ENCODE results near the gene SLC9A3.

The SLC9A3 gene

DNA sequence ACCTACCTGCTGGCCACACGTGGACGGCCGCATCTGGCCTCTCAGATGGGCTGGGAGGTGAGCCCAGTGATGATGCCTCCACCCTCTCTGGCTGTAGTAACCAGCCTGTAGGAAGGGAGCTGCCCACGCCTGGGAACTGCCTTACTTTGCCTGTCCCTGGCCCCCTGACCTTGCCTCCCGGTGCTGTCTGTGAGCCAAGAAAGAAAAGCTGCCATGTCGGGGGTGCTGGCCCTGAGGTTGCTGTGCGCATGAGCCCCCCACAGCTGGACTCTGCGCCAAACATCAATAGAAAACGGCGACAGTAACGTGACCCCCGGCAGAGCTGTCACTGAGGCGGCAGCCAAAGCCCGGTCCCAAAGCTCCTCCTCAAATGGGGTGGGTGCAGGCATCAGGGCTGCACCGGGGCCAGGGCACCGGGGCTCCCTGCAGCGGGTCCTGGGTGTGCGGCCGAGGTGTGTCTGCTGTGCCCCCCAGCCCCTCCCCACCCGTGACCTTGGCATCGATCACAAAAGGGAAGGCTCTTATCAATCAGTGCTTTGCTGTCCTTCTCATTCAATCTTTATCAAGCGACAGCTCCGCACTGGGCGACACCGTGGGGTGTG lies 15.3 kb upstream of the SLC9A3 start:
- DNase-seq (no peak), ATAC-seq (replicated peaks) (no peak)
- no peak overlapping the region for H3K27ac Mint-ChIP-seq
- peaks cover 27 to 45% of the 10 kb centered on the region in 2 donors for H3K4me1 Mint-ChIP-seq
- no peaks in the 10 kb centered on the region for H3K9me3 Mint-ChIP-seq
- peaks cover 50 to 80% of the 10 kb centered on the region in 2 donors for H3K27me3 Mint-ChIP-seq
- H3K36me3 Mint-ChIP-seq, result no peaks in the 10 kb centered on the region
- no peak overlapping the region for H3K4me3 Mint-ChIP-seq

DNA sequence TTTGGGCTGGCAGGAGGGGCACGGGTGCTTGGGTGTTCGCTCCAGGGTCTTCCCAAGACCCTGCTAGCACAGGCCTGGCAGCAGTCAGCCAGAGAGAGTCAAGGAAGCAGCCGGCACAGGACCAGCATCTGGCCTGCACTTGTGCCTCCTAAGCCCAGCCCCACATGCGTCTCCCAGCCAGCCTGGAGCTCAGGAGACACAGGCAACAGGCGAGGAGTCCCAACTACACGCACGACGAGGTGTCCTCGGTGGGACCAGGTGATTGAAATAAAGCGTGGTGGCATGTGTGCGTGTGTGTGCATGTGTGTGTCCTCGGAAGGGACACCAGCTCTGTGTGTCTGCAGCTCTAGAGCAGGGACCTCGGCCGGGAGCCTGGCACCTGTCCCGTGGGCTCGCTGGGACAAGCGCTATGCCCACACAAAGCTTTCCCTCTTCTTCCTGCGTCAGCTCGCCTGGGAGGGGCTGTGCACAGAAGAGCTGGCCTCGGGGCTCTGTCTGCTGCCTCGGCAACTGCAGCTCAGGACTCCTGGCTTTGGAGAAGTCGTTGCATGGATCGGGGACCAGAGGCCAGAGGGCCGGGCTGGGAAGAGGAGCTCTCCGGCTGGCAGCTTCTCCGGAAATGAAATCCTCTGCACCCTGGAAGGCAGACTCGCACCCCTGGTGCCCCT lies 14.7 kb upstream of the SLC9A3 start:
- Mint-ChIP-seq H3K4me3 (no peak overlapping the region), H3K9me3 (no peaks in the 10 kb centered on the region), H3K4me1 (peaks cover 25 to 38% of the 10 kb centered on the region in 2 donors), H3K27ac (no peak overlapping the region), H3K27me3 (peaks cover 53 to 86% of the 10 kb centered on the region in 2 donors), H3K36me3 (no peaks in the 10 kb centered on the region)
- no peak for ATAC-seq (replicated peaks)
- DNase-seq, result no peak

DNA sequence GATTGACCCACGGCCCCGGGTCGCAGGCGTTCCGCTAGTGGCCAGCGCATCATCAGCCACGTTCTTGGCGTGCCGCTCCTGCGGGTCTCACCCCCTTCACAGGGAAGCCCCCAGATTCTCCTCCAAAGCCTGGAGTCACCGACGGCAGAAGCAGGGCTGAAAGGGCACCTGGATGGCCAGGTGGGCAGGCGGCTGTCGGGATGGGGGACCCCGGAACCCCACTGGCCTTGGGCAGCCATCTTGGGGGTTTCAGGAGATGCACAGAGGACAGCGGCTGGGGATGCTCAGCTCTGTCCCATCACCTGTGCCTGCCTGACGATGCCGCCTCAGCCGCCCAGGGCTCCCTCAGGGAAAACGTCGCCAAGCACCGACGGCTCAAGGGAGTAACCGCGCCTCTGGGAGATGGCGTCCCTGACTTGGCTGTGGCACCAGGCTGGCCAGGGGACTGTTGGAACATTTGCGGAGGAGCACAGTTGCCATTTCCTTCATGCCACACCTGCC lies 14.1 kb upstream of the SLC9A3 start:
- H3K36me3 Mint-ChIP-seq, result no peaks in the 10 kb centered on the region
- H3K27me3 Mint-ChIP-seq, result peaks cover 57 to 93% of the 10 kb centered on the region in 2 donors
- DNase-seq (no peak), ATAC-seq (replicated peaks) (no peak)
- no peaks in the 10 kb centered on the region for H3K9me3 Mint-ChIP-seq
- no peak overlapping the region for H3K4me3 Mint-ChIP-seq
- H3K27ac Mint-ChIP-seq, result no peak overlapping the region
- peaks cover 19 to 32% of the 10 kb centered on the region in 2 donors for H3K4me1 Mint-ChIP-seq

DNA sequence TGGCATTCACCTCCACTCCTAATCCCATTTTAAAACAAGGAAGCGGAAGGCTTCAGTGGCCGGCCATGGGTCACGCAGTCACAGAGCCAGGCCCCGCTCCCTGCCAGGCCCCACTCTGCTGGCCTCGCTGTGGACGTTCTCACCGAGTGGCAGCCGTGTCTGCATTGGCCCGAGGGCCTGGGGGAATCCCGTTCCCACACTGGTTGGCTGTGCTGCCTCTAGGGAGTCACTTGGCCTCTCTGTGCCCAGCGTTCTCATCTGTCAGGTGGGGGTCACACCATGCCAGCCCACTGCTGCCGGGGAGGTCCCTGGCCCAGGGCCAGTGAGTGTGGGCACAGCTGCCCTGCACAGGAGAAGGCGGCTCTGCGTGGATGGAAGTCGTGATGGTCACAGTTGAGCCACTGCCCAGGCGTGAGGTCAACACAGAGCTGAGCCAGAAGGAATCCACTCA lies 13.4 kb upstream of the SLC9A3 start:
- no peak overlapping the region for H3K27ac Mint-ChIP-seq
- DNase-seq (no peak), ATAC-seq (replicated peaks) (no peak)
- no peaks in the 10 kb centered on the region for H3K36me3 Mint-ChIP-seq
- no peak overlapping the region for H3K4me3 Mint-ChIP-seq
- no peaks in the 10 kb centered on the region for H3K9me3 Mint-ChIP-seq
- H3K27me3 Mint-ChIP-seq, result peaks cover 58 to 97% of the 10 kb centered on the region in 2 donors
- H3K4me1 Mint-ChIP-seq, result peaks cover 13 to 25% of the 10 kb centered on the region in 2 donors

GRCh38 chr5:537098-537497 lies 12.8 kb upstream of the SLC9A3 start:
- no peak overlapping the region for H3K4me3 Mint-ChIP-seq
- H3K27me3 Mint-ChIP-seq, result peaks cover 53 to 96% of the 10 kb centered on the region in 2 donors
- no peaks in the 10 kb centered on the region for H3K36me3 Mint-ChIP-seq
- H3K4me1 Mint-ChIP-seq, result peaks cover 10 to 20% of the 10 kb centered on the region in 2 donors
- ATAC-seq (replicated peaks) (no peak), DNase-seq (no peak)
- no peak overlapping the region for H3K27ac Mint-ChIP-seq
- H3K9me3 Mint-ChIP-seq, result no peaks in the 10 kb centered on the region

GRCh38 chr5:535846-536698 lies 11.8 kb upstream of the SLC9A3 start:
- no peak for DNase-seq
- H3K4me1 Mint-ChIP-seq, result peaks cover 13 to 21% of the 10 kb centered on the region in 2 donors
- no peak overlapping the region for H3K27ac Mint-ChIP-seq
- peaks cover 56 to 93% of the 10 kb centered on the region in 2 donors for H3K27me3 Mint-ChIP-seq
- no peaks in the 10 kb centered on the region for H3K36me3 Mint-ChIP-seq
- no peak for ATAC-seq (replicated peaks)
- H3K4me3 Mint-ChIP-seq, result no peak overlapping the region
- H3K9me3 Mint-ChIP-seq, result no peaks in the 10 kb centered on the region

GRCh38 chr5:534743-535671 lies 10.8 kb upstream of the SLC9A3 start:
- H3K4me1 Mint-ChIP-seq, result peaks cover 19 to 25% of the 10 kb centered on the region in 2 donors
- no peak overlapping the region for H3K27ac Mint-ChIP-seq
- no peak overlapping the region for H3K4me3 Mint-ChIP-seq
- peaks cover 52 to 88% of the 10 kb centered on the region in 2 donors for H3K27me3 Mint-ChIP-seq
- H3K36me3 Mint-ChIP-seq, result no peaks in the 10 kb centered on the region
- no peaks in the 10 kb centered on the region for H3K9me3 Mint-ChIP-seq
- DNase-seq (no peak), ATAC-seq (replicated peaks) (no peak)

DNA sequence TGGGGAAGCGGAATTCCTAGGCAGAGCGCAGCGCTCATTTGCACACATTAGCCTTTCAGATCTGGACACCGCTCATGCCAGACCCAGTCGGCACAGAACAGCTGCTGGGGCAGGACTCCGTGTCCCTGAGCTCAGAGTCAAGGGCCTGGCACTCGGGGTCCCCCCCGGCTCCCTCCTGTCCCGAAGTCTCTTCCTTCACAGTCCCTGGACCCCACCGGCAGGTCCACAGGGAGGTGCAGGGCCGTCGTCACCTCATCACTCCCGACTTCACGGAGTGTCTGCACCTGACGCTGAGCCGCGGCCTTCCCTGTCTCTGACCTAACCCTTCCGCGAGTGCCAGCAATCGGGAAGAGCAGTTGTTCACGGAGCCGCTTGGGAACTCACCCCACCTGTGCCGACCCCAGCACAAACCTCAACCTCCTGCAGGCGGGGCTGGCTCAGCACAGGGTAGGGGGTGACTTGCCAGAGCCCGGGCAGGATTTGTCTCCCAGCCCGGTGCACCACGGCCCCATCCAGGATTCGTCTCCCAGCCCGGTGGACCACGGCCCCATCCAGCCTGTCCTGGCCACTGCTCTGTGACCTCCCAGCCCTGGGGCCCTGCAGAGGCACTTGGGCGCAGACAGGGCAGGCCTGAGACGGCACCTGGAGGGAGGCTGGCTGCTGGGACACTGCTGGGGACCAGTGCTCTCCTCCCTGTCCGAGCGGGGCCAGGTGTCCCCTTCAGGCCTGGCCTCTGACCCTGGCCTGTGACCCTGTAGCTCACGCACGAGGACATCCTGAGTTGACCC lies 9.9 kb upstream of the SLC9A3 start:
- DNase-seq (no peak), ATAC-seq (replicated peaks) (no peak)
- Mint-ChIP-seq H3K27ac (no peak overlapping the region), H3K27me3 (peaks cover 56 to 84% of the 10 kb centered on the region in 2 donors), H3K4me1 (peaks cover 25 to 34% of the 10 kb centered on the region in 2 donors), H3K9me3 (no peaks in the 10 kb centered on the region), H3K36me3 (no peaks in the 10 kb centered on the region), H3K4me3 (no peak overlapping the region)

DNA sequence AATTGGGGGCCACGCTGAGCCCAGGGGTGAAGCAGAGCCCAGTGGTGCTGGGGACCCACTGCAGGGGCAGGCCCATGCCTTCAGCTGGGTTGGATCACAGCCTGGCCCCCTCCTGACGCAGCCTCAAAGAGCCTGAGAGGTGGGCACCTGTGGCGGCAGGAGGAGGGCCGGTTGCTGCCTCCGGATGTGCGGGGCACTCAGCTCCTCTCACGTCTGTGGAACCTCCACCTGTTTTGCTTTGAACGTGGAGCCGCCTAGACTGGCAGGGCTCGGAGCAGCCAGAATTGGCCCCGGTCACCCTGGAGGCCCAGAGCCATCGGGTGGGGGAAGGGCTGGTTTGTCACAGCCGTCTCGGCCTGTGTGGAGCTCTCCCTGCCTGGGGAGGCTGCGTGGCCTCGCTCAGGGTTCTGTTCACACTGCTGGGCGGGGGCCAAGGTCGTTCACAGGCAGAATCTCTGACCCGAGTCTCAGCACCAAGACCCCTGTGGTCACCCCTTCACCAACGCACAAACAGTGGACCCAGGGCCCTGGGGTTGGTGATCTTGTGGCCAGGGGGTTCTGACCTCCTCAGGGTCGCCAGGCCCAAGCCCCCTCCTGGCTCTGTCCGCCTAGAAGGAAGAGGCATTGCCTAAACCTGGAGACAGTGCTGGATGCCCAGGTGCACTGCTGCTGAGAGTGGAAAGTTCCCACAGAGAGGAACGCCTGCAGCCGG lies 9.2 kb upstream of the SLC9A3 start:
- Mint-ChIP-seq H3K4me1 (peaks cover 29 to 39% of the 10 kb centered on the region in 2 donors), H3K36me3 (no peaks in the 10 kb centered on the region), H3K27me3 (peaks cover 50 to 83% of the 10 kb centered on the region in 2 donors), H3K9me3 (no peaks in the 10 kb centered on the region), H3K27ac (no peak overlapping the region), H3K4me3 (no peak overlapping the region)
- ATAC-seq (replicated peaks) (no peak), DNase-seq (no peak)

- Mint-ChIP-seq H3K9me3 (no peaks in the 10 kb centered on the region), H3K27me3 (peaks cover 47 to 78% of the 10 kb centered on the region in 2 donors), H3K4me3 (no peak overlapping the region), H3K4me1 (peaks cover 29 to 42% of the 10 kb centered on the region in 2 donors), H3K27ac (no peak overlapping the region), H3K36me3 (no peaks in the 10 kb centered on the region)
- DNase-seq (no peak), ATAC-seq (replicated peaks) (no peak)
Measured at GRCh38 chr5:532521-533242, 8.4 kb upstream of the SLC9A3 start.

DNA sequence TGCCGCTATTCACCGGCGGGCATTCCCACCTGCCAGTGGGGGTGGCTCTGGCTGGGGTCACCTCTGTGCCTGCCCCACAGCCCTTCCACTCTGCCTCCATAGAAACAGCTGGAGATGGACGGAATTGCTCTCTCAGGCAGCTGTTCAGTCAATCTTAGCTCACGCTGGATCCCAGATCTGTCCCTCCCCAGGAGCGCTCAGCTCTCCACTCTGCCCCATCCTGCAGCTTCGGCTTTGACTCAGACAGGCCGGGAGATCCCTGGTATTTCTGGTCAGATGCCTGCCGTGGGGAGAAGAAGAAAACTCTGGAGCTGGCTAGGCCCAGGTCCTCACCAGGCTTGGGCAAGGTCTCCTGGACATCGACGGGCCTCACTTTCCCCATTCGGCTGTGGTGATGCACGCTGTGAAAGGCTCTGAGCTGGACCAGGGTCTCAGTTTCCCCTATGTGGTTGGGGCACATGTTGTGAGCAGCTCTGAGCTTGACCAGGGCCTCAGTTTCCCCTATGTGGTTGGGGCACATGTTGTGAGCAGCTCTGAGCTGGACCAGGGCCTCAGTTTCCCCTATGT lies 7.6 kb upstream of the SLC9A3 start:
- H3K27me3 Mint-ChIP-seq, result peaks cover 47 to 78% of the 10 kb centered on the region in 2 donors

More for the DNA sequence above, 7.6 kb upstream of the SLC9A3 start:
- Mint-ChIP-seq H3K9me3 (no peaks in the 10 kb centered on the region), H3K36me3 (no peaks in the 10 kb centered on the region), H3K27ac (no peak overlapping the region), H3K4me1 (peaks cover 32 to 51% of the 10 kb centered on the region in 2 donors), H3K4me3 (no peak overlapping the region)
- DNase-seq, result no peak
- no peak for ATAC-seq (replicated peaks)
